Duodenal mucosa (tissue), 2 donors: ENCODE measurements around the gene CWF19L1.
"Not testable (repeated sequence)": the region's sequence is repeated elsewhere in the genome, so short reads cannot be mapped to it uniquely, and the experiment has no call there.

Experiments
- H3K27ac ChIP-seq: one replicate; pipeline ENCODE4 v1.7.0; 2013; ENCODE audit warnings: low read depth, low read length
- H3K27me3 ChIP-seq, 2 donors: one replicate each; pipeline ENCODE4 v1.7.0; 2013; ENCODE audit warnings: low read length in 2 of 2, control low read depth in 1 of 2; ENCODE audit not compliant: insufficient read depth in 2 of 2, control insufficient read depth in 1 of 2
- H3K36me3 ChIP-seq, 2 donors: one replicate each; pipeline ENCODE4 v1.7.0; 2013; ENCODE audit warnings: low read length in 2 of 2, control low read depth in 1 of 2; ENCODE audit not compliant: insufficient read depth in 2 of 2, control insufficient read depth in 1 of 2
- H3K4me1 ChIP-seq, 2 donors: one replicate each; pipeline ENCODE4 v1.7.0; 2013; ENCODE audit warnings: low read length in 2 of 2, control low read depth in 1 of 2; ENCODE audit not compliant: insufficient read depth in 2 of 2, control insufficient read depth in 1 of 2
- H3K4me3 ChIP-seq, 2 donors: one replicate each; pipeline ENCODE4 v1.7.0; 2013; ENCODE audit warnings: low read length in 2 of 2, low read depth in 1 of 2
- H3K9ac ChIP-seq, 2 donors: one replicate each; pipeline ENCODE4 v1.7.0; 2013; ENCODE audit warnings: low read length in 2 of 2, low read depth in 1 of 2
- H3K9me3 ChIP-seq, 2 donors: one replicate each; pipeline ENCODE4 v1.7.0; 2013; ENCODE audit warnings: low read length in 2 of 2, control low read depth in 1 of 2; ENCODE audit not compliant: control insufficient read depth in 1 of 2

The CWF19L1 gene

GRCh38 chr10:100292300-100292699 lies 24.9 kb upstream of the CWF19L1 start:
- H3K27me3 ChIP-seq, H3K4me1 ChIP-seq, H3K4me3 ChIP-seq, H3K36me3 ChIP-seq, H3K9ac ChIP-seq, H3K9me3 ChIP-seq, H3K27ac ChIP-seq: not testable (repeated sequence)

GRCh38 chr10:100291356-100291755 lies 23.9 kb upstream of the CWF19L1 start:
- Histone ChIP-seq H3K4me3 (no peak overlapping the region), H3K27me3 (no peaks in the 10 kb centered on the region), H3K9ac (no peak overlapping the region), H3K27ac (no peak overlapping the region), H3K9me3 (no peaks in the 10 kb centered on the region), H3K4me1 (peaks cover 7 to 13% of the 10 kb centered on the region in 2 donors), H3K36me3 (no peaks in the 10 kb centered on the region)

- Histone ChIP-seq H3K9me3 (no peaks in the 10 kb centered on the region), H3K36me3 (no peaks in the 10 kb centered on the region), H3K4me3 (no peak overlapping the region), H3K27ac (no peak overlapping the region), H3K9ac (no peak overlapping the region), H3K27me3 (no peaks in the 10 kb centered on the region), H3K4me1 (peaks cover 15 to 20% of the 10 kb centered on the region in 2 donors)
Observed at GRCh38 chr10:100289641-100290040, 22.2 kb upstream of the CWF19L1 start.

- Histone ChIP-seq H3K27ac (no peak overlapping the region), H3K36me3 (peaks cover 0 to 2% of the 10 kb centered on the region in 2 donors), H3K4me3 (no peak overlapping the region), H3K9ac (no peak overlapping the region), H3K4me1 (peaks cover 15 to 20% of the 10 kb centered on the region in 2 donors), H3K9me3 (no peaks in the 10 kb centered on the region), H3K27me3 (no peaks in the 10 kb centered on the region)
Observed at GRCh38 chr10:100288196-100288595, 20.8 kb upstream of the CWF19L1 start.

GRCh38 chr10:100287756-100288155 lies 20.3 kb upstream of the CWF19L1 start:
- no peaks in the 10 kb centered on the region for H3K27me3 ChIP-seq
- no peak overlapping the region for H3K27ac ChIP-seq
- peaks cover 0 to 5% of the 10 kb centered on the region in 2 donors for H3K36me3 ChIP-seq
- peaks cover 15 to 20% of the 10 kb centered on the region in 2 donors for H3K4me1 ChIP-seq
- H3K9me3 ChIP-seq, result no peaks in the 10 kb centered on the region
- no peak overlapping the region for H3K9ac ChIP-seq
- H3K4me3 ChIP-seq, result no peak overlapping the region

GRCh38 chr10:100286051-100287033 lies 18.9 kb upstream of the CWF19L1 start, which contains the start of gene BLOC1S2:
TSS of gene BLOC1S2 (minus strand) at chr10:100286680. CDS start at chr10:100286659, 21 bp downstream.
- peak within 1 kb of the TSS; percentile 98 to 99 for H3K4me3 ChIP-seq
- peak within 1 kb of the TSS; percentile 84 to 87 for H3K9ac ChIP-seq
- peaks cover 5% of the 10 kb centered on the region in 2 donors for H3K36me3 ChIP-seq
- H3K27me3 ChIP-seq, result no peaks in the 10 kb centered on the region
- H3K27ac ChIP-seq, result peak within 1 kb of the TSS; percentile 81
- H3K4me1 ChIP-seq, result peaks cover 15 to 20% of the 10 kb centered on the region in 2 donors
- no peaks in the 10 kb centered on the region for H3K9me3 ChIP-seq

GRCh38 chr10:100285326-100285725 lies 17.9 kb upstream of the CWF19L1 start:
- H3K9ac ChIP-seq, result peak overlapping the region; percentile 84 to 87
- H3K4me3 ChIP-seq, result peak overlapping the region; percentile 98 to 99
- H3K27me3 ChIP-seq, H3K9me3 ChIP-seq, H3K27ac ChIP-seq: not testable (repeated sequence)
- peaks cover 5 to 13% of the 10 kb centered on the region in 2 donors for H3K36me3 ChIP-seq
- peaks cover 15 to 20% of the 10 kb centered on the region in 2 donors for H3K4me1 ChIP-seq

GRCh38 chr10:100282907-100283306 lies 15.5 kb upstream of the CWF19L1 start:
- H3K4me3 ChIP-seq, result no peak overlapping the region
- no peaks in the 10 kb centered on the region for H3K27me3 ChIP-seq
- H3K4me1 ChIP-seq, result peaks cover 13 to 15% of the 10 kb centered on the region in 2 donors
- H3K9ac ChIP-seq, result no peak overlapping the region
- peaks cover 8 to 29% of the 10 kb centered on the region in 2 donors for H3K36me3 ChIP-seq
- no peak overlapping the region for H3K27ac ChIP-seq
- no peaks in the 10 kb centered on the region for H3K9me3 ChIP-seq

GRCh38 chr10:100276971-100277370 lies 9.5 kb upstream of the CWF19L1 start:
- peaks cover 11 to 29% of the 10 kb centered on the region in 2 donors for H3K36me3 ChIP-seq
- H3K4me1 ChIP-seq, H3K9me3 ChIP-seq, H3K27me3 ChIP-seq, H3K4me3 ChIP-seq, H3K9ac ChIP-seq, H3K27ac ChIP-seq: not testable (repeated sequence)

GRCh38 chr10:100265821-100266485 lies 1.5 kb downstream of the CWF19L1 start:
- Histone ChIP-seq H3K9me3 (no peaks in the 10 kb centered on the region), H3K27ac (no peak overlapping the region), H3K4me3 (no peak overlapping the region), H3K27me3 (no peaks in the 10 kb centered on the region), H3K36me3 (peaks cover 3 to 5% of the 10 kb centered on the region in 2 donors), H3K9ac (no peak overlapping the region), H3K4me1 (peaks cover 0 to 12% of the 10 kb centered on the region in 2 donors)
